ENCODE data around the gene PKD2. TPM values are rescaled to one million over a fixed set of nuclear protein-coding genes. Genes with fewer than 3 reads are reported as not detected.

PKD2 gene
- total RNA-seq: 10 to 100 TPM; 49.4 to 70.4 TPM
- 10 to 100 TPM; 24.4 to 30.9 TPM for polyA plus RNA-seq (ENCODE audit: insufficient read length in 2 of 2)
- long read RNA-seq, donor 1, partial matches to known transcripts: 0 of 1 reads
- long read RNA-seq, donor 1, other reads (novel, unspliced or antisense): 0 of 1 reads
- long read RNA-seq, donor 2: 0 reads
- long read RNA-seq, donor 3, full-length matches to known transcripts: 2 of 2 reads
- long read RNA-seq, donor 3, partial matches to known transcripts: 0 of 2 reads
- long read RNA-seq, donor 3, other reads (novel, unspliced or antisense): 0 of 2 reads
- long read RNA-seq, donor 4, full-length matches to known transcripts: 2 of 15 reads
- long read RNA-seq, donor 4, partial matches to known transcripts: 13 of 15 reads
- long read RNA-seq, donor 4, other reads (novel, unspliced or antisense): 0 of 15 reads

GRCh38 chr4:88007304-88008121, at the start of gene PKD2:
Gene PKD2, plus strand, starts transcription at chr4:88007635. Its CDS starts 99 bp downstream, at chr4:88007734.
- Histone ChIP-seq H3K36me3 (ENCODE audit: control insufficient read depth, insufficient read depth, low read length) (no peaks in the 10 kb centered on the region), H3K27ac (ENCODE audit: low read depth, low read length) (peak within 1 kb of the TSS; percentile 80), H3K4me1 (ENCODE audit: control insufficient read depth, insufficient read depth, low read length) (peaks cover 9% of the 10 kb centered on the region), H3K9me3 (ENCODE audit: control insufficient read depth, insufficient read depth, low read length) (no peaks in the 10 kb centered on the region), H3K4me3 (ENCODE audit: low read depth, low read length) (peak within 1 kb of the TSS; percentile 74), H3K27me3 (ENCODE audit: control insufficient read depth, insufficient read depth, low read length) (no peaks in the 10 kb centered on the region)
- WGBS (ENCODE audit: insufficient coverage): under 1% methylated on average over 110 of the region's 116 CpGs
- peak in 5 of 6 donors; percentile 64 to 95 (median 72) for DNase-seq (ENCODE audit: low read depth in 4 of 6, low spot score in 6 of 6)

GRCh38 chr4:87961993-87962392, 45.4 kb upstream of the PKD2 start:
- Histone ChIP-seq H3K9me3 (ENCODE audit: control insufficient read depth, insufficient read depth, low read length) (no peaks in the 10 kb centered on the region), H3K4me1 (ENCODE audit: control insufficient read depth, insufficient read depth, low read length) (no peaks in the 10 kb centered on the region), H3K27me3 (ENCODE audit: control insufficient read depth, insufficient read depth, low read length) (no peaks in the 10 kb centered on the region), H3K27ac (ENCODE audit: low read depth, low read length) (no peak overlapping the region), H3K4me3 (ENCODE audit: low read depth, low read length) (no peak overlapping the region), H3K36me3 (ENCODE audit: control insufficient read depth, insufficient read depth, low read length) (no peaks in the 10 kb centered on the region)
- WGBS (ENCODE audit: insufficient coverage): no CpG with 5 or more reads among the region's 1 CpG
- no peak for DNase-seq (ENCODE audit: low read depth in 4 of 6, low spot score in 6 of 6)

GRCh38 chr4:87962398-87963146, 44.9 kb upstream of the PKD2 start:
- H3K27me3 ChIP-seq (ENCODE audit: control insufficient read depth, insufficient read depth, low read length): no peaks in the 10 kb centered on the region
- no CpG with 5 or more reads among the region's 5 CpGs for WGBS (ENCODE audit: insufficient coverage)
- no peaks in the 10 kb centered on the region for H3K36me3 ChIP-seq (ENCODE audit: control insufficient read depth, insufficient read depth, low read length)
- no peak for DNase-seq (ENCODE audit: low read depth in 4 of 6, low spot score in 6 of 6)
- no peak overlapping the region for H3K27ac ChIP-seq (ENCODE audit: low read depth, low read length)
- H3K9me3 ChIP-seq (ENCODE audit: control insufficient read depth, insufficient read depth, low read length): no peaks in the 10 kb centered on the region
- H3K4me1 ChIP-seq (ENCODE audit: control insufficient read depth, insufficient read depth, low read length): no peaks in the 10 kb centered on the region
- H3K4me3 ChIP-seq (ENCODE audit: low read depth, low read length): no peak overlapping the region

GRCh38 chr4:87965501-87965975, 41.9 kb upstream of the PKD2 start:
- no peaks in the 10 kb centered on the region for H3K9me3 ChIP-seq (ENCODE audit: control insufficient read depth, insufficient read depth, low read length)
- WGBS (ENCODE audit: insufficient coverage): 95% methylated on average over 18 of the region's 21 CpGs
- H3K27ac ChIP-seq (ENCODE audit: low read depth, low read length): no peak overlapping the region
- H3K36me3 ChIP-seq (ENCODE audit: control insufficient read depth, insufficient read depth, low read length): no peaks in the 10 kb centered on the region
- no peaks in the 10 kb centered on the region for H3K4me1 ChIP-seq (ENCODE audit: control insufficient read depth, insufficient read depth, low read length)
- H3K4me3 ChIP-seq (ENCODE audit: low read depth, low read length): no peak overlapping the region
- no peak for DNase-seq (ENCODE audit: low read depth in 4 of 6, low spot score in 6 of 6)
- no peaks in the 10 kb centered on the region for H3K27me3 ChIP-seq (ENCODE audit: control insufficient read depth, insufficient read depth, low read length)

GRCh38 chr4:87966095-87966496, 41.3 kb upstream of the PKD2 start:
- Histone ChIP-seq H3K4me1 (ENCODE audit: control insufficient read depth, insufficient read depth, low read length) (no peaks in the 10 kb centered on the region), H3K27ac (ENCODE audit: low read depth, low read length) (no peak overlapping the region), H3K9me3 (ENCODE audit: control insufficient read depth, insufficient read depth, low read length) (no peaks in the 10 kb centered on the region), H3K4me3 (ENCODE audit: low read depth, low read length) (no peak overlapping the region), H3K27me3 (ENCODE audit: control insufficient read depth, insufficient read depth, low read length) (no peaks in the 10 kb centered on the region), H3K36me3 (ENCODE audit: control insufficient read depth, insufficient read depth, low read length) (no peaks in the 10 kb centered on the region)
- DNase-seq (ENCODE audit: low read depth in 4 of 6, low spot score in 6 of 6): no peak
- WGBS (ENCODE audit: insufficient coverage): 98% methylated on average over 9 of the region's 9 CpGs

GRCh38 chr4:87967193-87967592, 40.2 kb upstream of the PKD2 start:
- Histone ChIP-seq H3K4me3 (ENCODE audit: low read depth, low read length) (no peak overlapping the region), H3K27ac (ENCODE audit: low read depth, low read length) (no peak overlapping the region), H3K4me1 (ENCODE audit: control insufficient read depth, insufficient read depth, low read length) (no peaks in the 10 kb centered on the region), H3K36me3 (ENCODE audit: control insufficient read depth, insufficient read depth, low read length) (no peaks in the 10 kb centered on the region), H3K9me3 (ENCODE audit: control insufficient read depth, insufficient read depth, low read length) (no peaks in the 10 kb centered on the region), H3K27me3 (ENCODE audit: control insufficient read depth, insufficient read depth, low read length) (no peaks in the 10 kb centered on the region)
- WGBS (ENCODE audit: insufficient coverage): 67% methylated on average over 8 of the region's 8 CpGs
- no peak for DNase-seq (ENCODE audit: low read depth in 4 of 6, low spot score in 6 of 6)

GRCh38 chr4:87970121-87970520, 37.3 kb upstream of the PKD2 start:
- DNase-seq (ENCODE audit: low read depth in 4 of 6, low spot score in 6 of 6): no peak
- Histone ChIP-seq H3K36me3 (ENCODE audit: control insufficient read depth, insufficient read depth, low read length) (no peaks in the 10 kb centered on the region), H3K4me1 (ENCODE audit: control insufficient read depth, insufficient read depth, low read length) (no peaks in the 10 kb centered on the region), H3K4me3 (ENCODE audit: low read depth, low read length) (no peak overlapping the region), H3K9me3 (ENCODE audit: control insufficient read depth, insufficient read depth, low read length) (no peaks in the 10 kb centered on the region), H3K27me3 (ENCODE audit: control insufficient read depth, insufficient read depth, low read length) (no peaks in the 10 kb centered on the region), H3K27ac (ENCODE audit: low read depth, low read length) (no peak overlapping the region)
- WGBS (ENCODE audit: insufficient coverage): 79% methylated on average over 2 of the region's 2 CpGs

GRCh38 chr4:87971866-87972265, 35.6 kb upstream of the PKD2 start:
- H3K4me1 ChIP-seq (ENCODE audit: control insufficient read depth, insufficient read depth, low read length): no peaks in the 10 kb centered on the region
- no peak for DNase-seq (ENCODE audit: low read depth in 4 of 6, low spot score in 6 of 6)
- H3K9me3 ChIP-seq (ENCODE audit: control insufficient read depth, insufficient read depth, low read length): no peaks in the 10 kb centered on the region
- no peak overlapping the region for H3K4me3 ChIP-seq (ENCODE audit: low read depth, low read length)
- no peaks in the 10 kb centered on the region for H3K27me3 ChIP-seq (ENCODE audit: control insufficient read depth, insufficient read depth, low read length)
- no peak overlapping the region for H3K27ac ChIP-seq (ENCODE audit: low read depth, low read length)
- WGBS (ENCODE audit: insufficient coverage): no CpG with 5 or more reads among the region's 1 CpG
- H3K36me3 ChIP-seq (ENCODE audit: control insufficient read depth, insufficient read depth, low read length): no peaks in the 10 kb centered on the region
